ENCODE measurements around the gene ITPKB.

Gene ITPKB

DNA sequence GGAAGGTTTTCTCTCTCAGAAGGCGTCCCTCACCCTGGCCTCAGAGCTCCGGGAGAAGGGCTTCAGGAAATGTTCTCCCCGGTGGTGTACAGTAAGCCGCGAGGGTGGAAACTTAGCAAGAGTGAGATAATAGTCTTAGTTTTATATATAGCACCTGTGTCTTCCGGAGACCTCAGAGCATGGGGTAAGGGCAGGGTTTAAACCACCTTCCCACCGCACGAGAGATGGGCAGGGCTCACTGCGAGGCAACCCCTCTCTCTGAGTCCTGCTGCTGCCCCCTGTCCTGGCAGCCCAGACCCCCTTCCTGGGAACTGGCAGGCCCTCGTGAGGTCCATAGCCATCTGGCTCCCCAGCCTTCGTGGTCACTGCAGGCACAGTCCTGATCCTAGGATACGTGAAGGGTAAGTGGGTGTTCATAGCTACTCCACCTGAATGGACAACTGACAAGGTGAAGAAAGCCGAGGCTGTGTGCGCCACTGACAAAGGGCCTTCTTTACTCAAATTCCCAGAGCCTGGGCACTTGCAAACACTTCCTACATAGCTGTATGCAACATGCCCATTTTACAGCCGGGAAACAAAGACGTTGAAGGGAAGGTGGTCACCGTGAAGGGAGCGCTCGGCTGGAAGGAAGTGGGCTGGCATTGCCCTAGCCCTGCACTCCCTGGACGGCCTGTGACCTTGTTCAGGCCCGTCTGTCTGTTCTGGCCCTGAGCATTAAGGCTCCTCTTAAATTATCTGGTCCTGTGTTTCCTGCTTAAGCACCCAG, 26.9 kb downstream of the ITPKB start:
- Mint-ChIP-seq H3K27me3 (no peaks in the 10 kb centered on the region), H3K27ac (peak overlapping the region; percentile 93), H3K9me3 (peaks cover 4% of the 10 kb centered on the region), H3K4me3 (peak overlapping the region; percentile 33), H3K4me1 (peaks cover 96% of the 10 kb centered on the region), H3K36me3 (ENCODE audit: low read depth) (peaks cover 30% of the 10 kb centered on the region)
- DNase-seq = peak; percentile 59
- peak; percentile 79 for ATAC-seq

DNA sequence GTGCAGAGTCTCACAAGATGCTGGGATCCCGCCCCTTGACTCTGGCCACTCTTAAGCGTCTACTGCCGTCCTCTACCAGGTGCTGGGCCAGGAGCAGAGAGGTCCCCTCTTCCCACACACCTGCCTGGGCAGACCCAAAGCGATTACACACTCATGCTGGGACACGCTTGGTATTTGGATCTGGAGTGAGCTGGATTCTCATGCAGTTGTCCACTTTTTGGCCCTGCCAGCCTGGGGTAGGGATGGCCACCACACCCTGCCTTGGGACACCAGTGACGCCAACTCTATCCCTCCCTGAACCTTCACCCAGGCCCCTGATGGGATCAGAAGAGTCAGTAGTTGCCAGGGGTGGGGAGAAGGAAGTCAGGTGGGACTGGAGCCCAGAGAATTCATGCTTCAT, 28.6 kb downstream of the ITPKB start:
- Mint-ChIP-seq H3K4me1 (peaks cover 95% of the 10 kb centered on the region), H3K4me3 (no peak overlapping the region), H3K36me3 (ENCODE audit: low read depth) (peaks cover 35% of the 10 kb centered on the region), H3K9me3 (peaks cover 4% of the 10 kb centered on the region), H3K27ac (peak overlapping the region; percentile 93), H3K27me3 (no peaks in the 10 kb centered on the region)
- no peak for DNase-seq
- ATAC-seq = no peak

DNA sequence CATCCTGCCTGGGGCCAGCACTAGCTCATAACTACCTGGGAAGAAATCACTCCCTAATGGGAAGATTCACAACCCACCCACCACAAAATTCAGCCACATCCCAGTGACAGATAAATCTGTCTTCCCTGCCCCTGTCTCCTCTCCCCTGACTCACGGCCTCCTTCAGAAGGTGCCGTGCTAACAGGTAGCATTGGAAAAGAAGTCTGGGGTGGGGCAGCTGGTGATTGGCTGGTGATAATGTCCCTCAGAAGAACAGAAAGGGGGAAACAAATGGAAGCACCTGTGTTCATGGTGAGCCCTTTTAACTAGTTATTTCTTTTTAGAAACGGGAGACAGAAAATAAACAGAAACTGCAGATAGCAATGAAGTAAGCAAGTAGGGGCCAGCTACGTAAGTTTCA, 29.1 kb downstream of the ITPKB start:
- H3K4me1 Mint-ChIP-seq = peaks cover 95% of the 10 kb centered on the region
- no peak for DNase-seq
- H3K9me3 Mint-ChIP-seq = peaks cover 4% of the 10 kb centered on the region
- no peaks in the 10 kb centered on the region for H3K27me3 Mint-ChIP-seq
- peaks cover 37% of the 10 kb centered on the region for H3K36me3 Mint-ChIP-seq (ENCODE audit: low read depth)
- ATAC-seq = no peak
- peak overlapping the region; percentile 93 for H3K27ac Mint-ChIP-seq
- H3K4me3 Mint-ChIP-seq = peak overlapping the region; percentile 12

DNA sequence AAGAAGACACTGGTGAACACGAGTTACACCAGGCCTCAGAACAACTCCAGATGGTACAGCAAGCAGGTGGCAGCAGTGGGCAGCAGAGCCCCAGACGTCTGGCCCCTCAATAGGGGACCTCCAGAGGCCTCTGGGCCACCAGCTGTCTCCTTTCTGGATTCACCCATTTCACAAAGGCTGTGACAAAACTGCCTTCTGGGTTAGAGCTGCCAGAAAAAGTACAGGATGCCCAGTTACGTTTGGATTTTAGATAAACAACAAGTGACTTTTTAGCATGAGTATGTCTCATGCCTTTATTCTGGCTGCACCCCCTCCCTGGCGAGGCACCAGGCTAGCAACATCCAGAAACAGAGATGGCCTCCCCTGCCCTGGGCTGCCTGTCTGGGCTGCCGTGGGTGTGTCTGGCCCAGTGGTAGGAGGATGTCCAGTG, 30.1 kb downstream of the ITPKB start:
- H3K9me3 Mint-ChIP-seq = no peaks in the 10 kb centered on the region
- DNase-seq = no peak
- peaks cover 32% of the 10 kb centered on the region for H3K36me3 Mint-ChIP-seq (ENCODE audit: low read depth)
- peak overlapping the region; percentile 93 for H3K27ac Mint-ChIP-seq
- no peak for ATAC-seq
- H3K4me1 Mint-ChIP-seq = peaks cover 97% of the 10 kb centered on the region
- no peaks in the 10 kb centered on the region for H3K27me3 Mint-ChIP-seq
- H3K4me3 Mint-ChIP-seq = peak overlapping the region; percentile 58

DNA sequence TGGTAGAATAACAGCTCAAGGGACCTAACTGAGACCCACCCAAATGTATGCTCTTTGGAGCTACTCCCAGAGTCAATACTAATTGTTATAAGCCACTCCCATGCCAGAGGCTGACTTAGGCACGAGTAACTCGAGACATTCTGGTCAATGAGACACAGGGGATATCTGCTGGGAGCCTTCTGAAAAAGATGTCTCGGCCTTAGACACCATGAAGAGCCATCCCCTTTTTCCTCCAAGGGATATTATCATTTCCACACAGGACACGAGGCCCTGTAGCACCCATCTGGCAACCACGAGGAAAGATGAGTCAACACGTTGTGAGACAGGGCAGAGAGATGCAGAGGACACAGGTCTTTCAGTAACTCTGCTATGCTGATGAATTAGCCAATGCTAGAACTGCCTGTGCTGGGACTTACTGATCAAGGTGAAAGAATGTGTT, 30.7 kb downstream of the ITPKB start:
- peaks cover 26% of the 10 kb centered on the region for H3K36me3 Mint-ChIP-seq (ENCODE audit: low read depth)
- no peaks in the 10 kb centered on the region for H3K9me3 Mint-ChIP-seq
- no peaks in the 10 kb centered on the region for H3K27me3 Mint-ChIP-seq
- peaks cover 95% of the 10 kb centered on the region for H3K4me1 Mint-ChIP-seq
- peak overlapping the region; percentile 58 for H3K4me3 Mint-ChIP-seq
- H3K27ac Mint-ChIP-seq = peak overlapping the region; percentile 93
- ATAC-seq (peak; percentile 76), DNase-seq (no peak)

DNA sequence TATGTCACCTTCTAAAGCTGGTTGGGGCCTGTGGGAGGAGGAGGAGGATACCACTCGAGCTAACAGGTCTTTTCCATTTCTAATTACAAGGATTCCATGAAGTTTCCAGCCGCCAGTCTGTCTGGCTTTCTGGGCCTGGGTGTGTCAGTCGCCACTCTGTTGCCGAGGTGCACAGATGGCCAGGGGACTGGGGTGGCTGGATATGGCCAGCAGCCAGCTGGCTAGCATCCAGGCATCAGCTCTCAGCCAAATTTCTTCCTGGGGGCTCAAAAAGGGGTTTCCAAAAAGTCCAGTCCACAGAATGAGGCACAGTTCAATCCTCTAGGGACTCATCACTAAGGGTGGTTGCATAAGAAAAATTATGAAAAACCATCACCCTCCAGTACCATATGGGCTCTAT, 32.4 kb downstream of the ITPKB start:
- ATAC-seq = no peak
- Mint-ChIP-seq H3K27me3 (no peaks in the 10 kb centered on the region), H3K9me3 (no peaks in the 10 kb centered on the region), H3K4me3 (no peak overlapping the region), H3K36me3 (ENCODE audit: low read depth) (peaks cover 26% of the 10 kb centered on the region), H3K4me1 (peaks cover 92% of the 10 kb centered on the region), H3K27ac (peak overlapping the region; percentile 39)
- DNase-seq = no peak

DNA sequence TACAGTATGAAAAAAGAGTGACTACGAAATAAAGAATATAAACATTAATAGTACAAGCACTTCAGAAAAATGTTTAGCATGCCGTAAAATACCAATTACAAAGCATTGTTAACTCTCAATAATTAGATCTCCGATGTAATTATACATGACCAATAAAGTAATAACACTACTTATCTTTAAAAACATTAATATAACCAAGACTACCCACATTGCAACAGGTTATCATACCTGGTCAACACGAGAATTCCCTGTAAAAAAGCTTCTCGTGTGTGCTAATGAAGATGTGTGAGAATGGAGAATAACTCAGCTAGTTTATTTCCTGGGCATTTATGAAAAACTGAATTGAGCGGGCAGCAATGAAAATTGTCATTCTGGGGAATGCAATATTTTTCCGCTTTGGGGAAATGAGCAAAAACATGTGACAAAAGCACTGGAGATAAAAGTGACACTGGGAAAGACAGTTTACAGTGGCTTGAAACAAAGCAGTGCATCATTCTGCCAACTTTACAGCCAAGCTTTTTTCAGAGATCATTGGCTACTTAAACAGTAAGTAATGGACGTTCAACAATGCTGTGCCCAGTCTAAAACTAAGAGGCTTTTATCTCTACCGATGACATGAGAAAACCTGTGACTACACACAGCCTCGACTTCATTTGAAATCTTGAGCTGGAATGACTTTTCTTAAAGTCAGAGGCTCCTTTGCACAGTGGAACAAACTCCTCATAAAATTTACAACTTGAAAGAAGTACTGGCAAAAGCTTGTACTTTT, 34.7 kb downstream of the ITPKB start:
- Mint-ChIP-seq H3K9me3 (no peaks in the 10 kb centered on the region), H3K4me3 (peak overlapping the region; percentile 77), H3K36me3 (ENCODE audit: low read depth) (peaks cover 27% of the 10 kb centered on the region), H3K27ac (peak overlapping the region; percentile 85), H3K4me1 (peaks cover 89% of the 10 kb centered on the region), H3K27me3 (no peaks in the 10 kb centered on the region)
- no peak for ATAC-seq
- DNase-seq = no peak

DNA sequence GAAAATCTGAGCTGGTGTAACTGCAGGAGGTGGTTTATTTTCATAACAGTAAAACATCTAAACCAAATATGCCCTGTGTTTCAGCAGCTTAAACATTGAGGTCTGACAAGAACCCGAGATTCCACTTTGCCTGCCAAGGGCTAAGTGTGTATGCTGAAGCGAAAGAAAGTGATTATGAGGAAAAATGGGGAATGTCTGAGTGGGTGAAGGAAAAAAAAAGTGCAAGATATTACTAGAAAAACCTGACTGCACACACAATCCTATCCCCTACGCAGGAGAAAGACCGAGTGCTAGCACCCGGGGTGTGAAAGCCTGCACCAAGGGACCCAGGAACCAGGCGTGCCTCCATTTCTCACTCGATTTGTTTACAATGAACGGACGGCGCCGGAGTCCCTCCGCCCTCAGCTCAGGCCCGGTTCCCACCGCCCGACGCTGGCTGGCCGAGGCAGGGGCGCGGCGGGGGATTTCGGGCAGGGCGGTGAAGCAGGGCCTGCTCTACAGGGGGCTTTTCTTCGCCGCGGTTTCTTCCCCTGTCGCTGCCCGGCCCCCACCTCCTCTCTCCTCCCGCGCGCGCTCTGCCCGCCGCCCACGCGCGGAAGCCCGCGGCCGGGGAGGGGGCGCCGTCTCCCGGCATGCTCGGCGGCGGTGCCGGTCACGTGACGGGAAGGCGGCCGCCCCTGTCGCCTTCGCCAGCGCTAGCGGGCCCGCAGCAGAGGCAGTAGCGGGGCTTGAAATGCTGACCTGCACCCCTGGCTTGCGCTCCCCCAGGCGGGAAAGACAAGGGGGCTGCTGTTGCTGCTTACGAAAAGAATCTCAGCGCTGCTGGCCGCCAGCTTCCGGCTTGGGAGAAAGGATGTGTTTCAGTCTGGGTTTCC, 35.9 kb downstream of the ITPKB start:
- Mint-ChIP-seq H3K4me3 (peak overlapping the region; percentile 77), H3K9me3 (no peaks in the 10 kb centered on the region), H3K36me3 (ENCODE audit: low read depth) (peaks cover 25% of the 10 kb centered on the region), H3K4me1 (peaks cover 89% of the 10 kb centered on the region), H3K27ac (peak overlapping the region; percentile 87), H3K27me3 (no peaks in the 10 kb centered on the region)
- peak; percentile 84 for DNase-seq
- ATAC-seq = peak; percentile 64

DNA sequence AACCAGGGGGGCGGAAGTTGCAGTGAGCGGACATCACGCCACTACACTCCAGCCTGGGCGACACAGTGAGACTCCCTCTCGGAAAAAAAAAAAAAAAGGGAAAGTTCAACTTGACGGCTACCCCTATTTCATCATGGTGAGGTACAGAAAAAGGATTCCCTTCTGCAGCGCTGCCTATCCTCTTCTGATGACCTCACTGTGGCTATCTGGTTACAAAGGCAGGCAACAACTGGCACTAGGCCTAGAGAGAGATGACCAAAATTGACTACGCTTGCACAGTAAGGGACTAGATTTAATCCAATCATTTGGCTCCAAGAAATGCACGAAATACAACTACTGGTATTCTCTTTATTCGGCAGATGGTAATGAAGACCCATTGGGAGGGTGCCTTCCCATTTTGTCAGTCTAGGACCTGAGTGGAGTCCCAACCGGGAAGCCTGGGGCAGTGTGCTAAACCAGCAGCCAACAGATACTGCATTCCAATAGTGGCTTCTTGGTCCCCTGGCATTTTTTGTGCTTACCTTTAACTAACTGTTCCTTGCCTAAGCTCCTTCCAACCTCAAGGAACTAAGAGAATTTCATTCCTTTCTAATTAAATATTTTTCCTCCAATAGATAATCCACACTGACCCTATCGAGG, 36.6 kb downstream of the ITPKB start:
- Mint-ChIP-seq H3K36me3 (ENCODE audit: low read depth) (peaks cover 22% of the 10 kb centered on the region), H3K27ac (peak overlapping the region; percentile 87), H3K4me1 (peaks cover 89% of the 10 kb centered on the region), H3K4me3 (peak overlapping the region; percentile 75), H3K9me3 (no peaks in the 10 kb centered on the region), H3K27me3 (no peaks in the 10 kb centered on the region)
- ATAC-seq = no peak
- DNase-seq = no peak

DNA sequence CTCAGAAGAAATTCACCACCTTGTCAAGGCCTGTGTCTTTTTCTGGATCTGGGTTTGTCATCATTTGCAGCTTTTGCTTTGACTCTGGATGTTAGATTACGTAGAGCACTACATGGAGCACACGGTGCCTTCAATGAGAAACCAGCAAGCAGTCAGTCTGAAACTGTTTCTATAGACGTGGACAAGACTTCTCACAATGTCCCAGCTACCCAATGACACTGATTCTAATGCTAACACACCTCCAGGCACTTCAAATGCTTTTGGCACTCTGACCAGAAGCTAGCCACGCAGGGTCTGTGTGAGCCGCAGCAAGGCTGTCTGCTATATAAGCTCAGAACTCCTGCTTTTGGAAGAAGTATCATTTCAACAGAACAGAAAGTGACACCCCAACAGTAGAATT, 38.2 kb downstream of the ITPKB start:
- Mint-ChIP-seq H3K36me3 (ENCODE audit: low read depth) (peaks cover 21% of the 10 kb centered on the region), H3K4me1 (peaks cover 92% of the 10 kb centered on the region), H3K27ac (peak overlapping the region; percentile 68), H3K4me3 (no peak overlapping the region), H3K27me3 (no peaks in the 10 kb centered on the region), H3K9me3 (no peaks in the 10 kb centered on the region)
- DNase-seq (no peak), ATAC-seq (no peak)

DNA sequence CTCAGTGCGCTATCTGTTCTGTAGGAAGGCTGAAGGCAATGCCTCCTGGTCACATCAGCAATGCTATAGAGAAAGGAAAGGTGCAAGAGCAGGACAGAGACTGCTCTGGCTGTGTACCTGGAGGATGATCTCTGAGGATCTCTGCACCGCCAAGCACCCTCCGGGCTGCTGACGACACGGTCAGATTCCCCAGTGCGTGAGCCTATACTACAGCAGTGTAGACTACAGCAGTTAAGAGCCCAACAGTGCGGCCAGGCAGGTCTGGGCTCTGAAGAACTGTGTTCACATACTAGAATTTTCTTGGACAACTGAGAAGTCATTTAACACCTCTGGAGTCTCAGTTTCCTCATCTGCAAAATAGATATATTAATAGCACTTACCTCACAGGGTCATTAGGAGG, 39.9 kb downstream of the ITPKB start:
- no peaks in the 10 kb centered on the region for H3K9me3 Mint-ChIP-seq

DNA sequence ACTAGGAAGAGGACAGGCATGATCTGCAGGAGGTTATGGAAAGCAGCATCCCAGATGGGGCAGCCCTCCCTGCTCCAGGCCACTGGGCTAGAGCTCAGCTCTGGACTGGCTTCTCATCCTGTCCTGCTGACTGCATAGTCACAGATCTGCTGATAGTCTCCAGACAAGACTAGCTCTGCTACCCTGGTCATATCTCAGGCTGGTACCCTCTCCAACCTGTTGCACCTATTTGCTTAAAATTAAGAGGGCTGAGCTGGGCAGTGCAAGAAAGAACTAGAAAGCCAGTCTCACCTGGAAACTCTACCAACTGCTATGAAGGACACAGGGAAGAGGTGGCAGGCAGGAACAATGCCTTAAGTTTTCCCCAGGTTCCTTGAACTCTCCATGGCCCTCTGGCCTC, 40.4 kb downstream of the ITPKB start:
- Mint-ChIP-seq H3K4me1 (peaks cover 90% of the 10 kb centered on the region), H3K36me3 (ENCODE audit: low read depth) (peaks cover 10% of the 10 kb centered on the region), H3K9me3 (no peaks in the 10 kb centered on the region), H3K4me3 (no peak overlapping the region), H3K27ac (peak overlapping the region; percentile 95), H3K27me3 (no peaks in the 10 kb centered on the region)
- DNase-seq (no peak), ATAC-seq (no peak)

More for the DNA sequence above, 39.9 kb downstream of the ITPKB start:
- Mint-ChIP-seq H3K36me3 (ENCODE audit: low read depth) (peaks cover 10% of the 10 kb centered on the region), H3K27ac (peak overlapping the region; percentile 95), H3K27me3 (no peaks in the 10 kb centered on the region), H3K4me3 (no peak overlapping the region), H3K4me1 (peaks cover 90% of the 10 kb centered on the region)
- ATAC-seq = no peak
- DNase-seq = no peak

DNA sequence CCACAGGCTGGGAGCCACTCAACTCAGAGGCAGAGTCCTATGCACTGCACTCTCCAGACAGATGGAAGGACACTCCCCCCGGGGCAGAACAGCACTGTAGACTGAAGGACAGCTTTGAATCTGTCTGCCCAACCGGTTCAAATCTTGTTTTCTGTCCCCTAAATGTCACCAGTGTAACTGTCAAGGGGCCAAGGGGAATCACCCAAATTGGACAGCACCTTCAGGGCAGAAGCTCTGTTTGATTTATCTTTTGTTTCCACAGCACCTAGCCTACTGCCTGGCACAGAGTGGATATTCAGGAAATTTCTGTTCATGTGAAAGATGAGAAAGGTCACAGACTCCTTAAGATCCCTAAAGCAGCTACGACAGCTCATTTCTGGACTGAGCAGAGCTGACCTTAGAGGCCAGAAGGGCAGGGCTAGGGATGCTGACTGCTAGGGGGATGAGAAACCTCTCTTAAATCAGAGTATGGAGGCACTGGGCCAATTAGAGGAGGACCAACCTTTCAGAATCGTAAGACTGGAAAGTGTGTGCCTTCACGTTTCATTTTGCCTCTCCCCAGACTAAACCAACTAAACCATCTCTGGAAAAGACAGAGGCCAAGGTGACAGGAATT, 41.0 kb downstream of the ITPKB start:
- H3K27ac Mint-ChIP-seq = peak overlapping the region; percentile 95

More for the DNA sequence above, 41.0 kb downstream of the ITPKB start:
- Mint-ChIP-seq H3K4me1 (peaks cover 94% of the 10 kb centered on the region), H3K9me3 (no peaks in the 10 kb centered on the region), H3K27me3 (no peaks in the 10 kb centered on the region), H3K36me3 (ENCODE audit: low read depth) (peaks cover 10% of the 10 kb centered on the region), H3K4me3 (peak overlapping the region; percentile 47)
- peak; percentile 63 for ATAC-seq
- DNase-seq = no peak

Data from activated naive CD8-positive, alpha-beta T cell treated with anti-CD3 and anti-CD28 coated beads, Interleukin-2, amount 50 U/mL, for 24 hours (primary cell).